HEK293 (cell line): Measurements from ENCODE around the gene POF1B.
"Not testable (repeated sequence)": the region's sequence is repeated elsewhere in the genome, so short reads cannot be mapped to it uniquely, and the experiment has no call there.

Experiments
- CTCF ChIA-PET: fragments of 350-600 bp; formaldehyde crosslinking; extraction: SDS; loops from one replicate; lab custom pipeline; 2021; ENCODE audit warnings: antibody characterized with exemption; lab: Yijun Ruan, JAX
- POLR2A ChIA-PET: fragments of 300-600 bp; formaldehyde crosslinking; extraction: SDS; loops from one replicate; lab custom pipeline; 2020; ENCODE audit warnings: antibody characterized with exemption, inconsistent platforms; lab: Yijun Ruan, JAX
- H3K27ac ChIP-seq: fragments of 200-500 bp; sonication (Bioruptor generic); 2 replicates; pipeline ENCODE4 v1.5.1; 2014; ENCODE audit warnings: low read depth, low read length, control low read depth, inconsistent platforms; ENCODE audit errors: extremely low read depth
- H3K36me3 ChIP-seq, 2 experiments: fragments of 200-500 bp in 1 of 2; sonication (Bioruptor generic) in 1 of 2; 1 replicate in 1 of 2; 2 replicates in 1 of 2; pipeline ENCODE4 v1.5.1; 2014 to 2017; ENCODE audit warnings: inconsistent platforms in 2 of 2, low read length in 2 of 2; ENCODE audit not compliant: control insufficient read depth in 2 of 2, insufficient read depth in 1 of 2
- H3K4me1 ChIP-seq: fragments of 200-500 bp; sonication (Bioruptor generic); 2 replicates; pipeline ENCODE4 v1.5.1; 2014; ENCODE audit warnings: mild to moderate bottlenecking, low read length, inconsistent platforms; ENCODE audit not compliant: control insufficient read depth, insufficient read depth
- H3K4me3 ChIP-seq: 2 replicates; pipeline ENCODE4 v1.5.1; 2011; ENCODE audit warnings: low read depth, mild to moderate bottlenecking, control low read depth, low read length, moderate library complexity
- H3K9me3 ChIP-seq: fragments of 200-500 bp; sonication (Bioruptor generic); 2 replicates; pipeline ENCODE4 v1.5.1; 2014; ENCODE audit warnings: low read depth, low read length, inconsistent platforms; ENCODE audit not compliant: control insufficient read depth, insufficient read depth
- CTCF ChIP-seq: fragments of 450-650 bp; formaldehyde crosslinking; IDR thresholded peaks from 2 replicates; pipeline ENCODE4 v1.5.1; 2016; ENCODE audit warnings: missing biosample characterization, missing genetic modification characterization
- EGR2 ChIP-seq: fragments of 450-650 bp; formaldehyde crosslinking; IDR thresholded peaks from 2 replicates; pipeline ENCODE4 v1.5.1; 2016; ENCODE audit warnings: low read depth, missing biosample characterization, missing genetic modification characterization
- FEZF1 ChIP-seq: fragments of 450-650 bp; formaldehyde crosslinking; IDR thresholded peaks from 2 replicates; pipeline ENCODE4 v1.5.1; 2016; ENCODE audit warnings: missing biosample characterization, missing genetic modification characterization
- GLIS1 ChIP-seq: fragments of 450-650 bp; formaldehyde crosslinking; IDR thresholded peaks from 2 replicates; pipeline ENCODE4 v1.5.1; 2016; ENCODE audit warnings: missing biosample characterization, missing genetic modification characterization
- GLIS2 ChIP-seq: fragments of 450-650 bp; formaldehyde crosslinking; IDR thresholded peaks from 2 replicates; pipeline ENCODE4 v1.5.1; 2016; ENCODE audit warnings: missing biosample characterization, missing genetic modification characterization
- MYNN ChIP-seq: fragments of 450-650 bp; formaldehyde crosslinking; IDR thresholded peaks from 2 replicates; pipeline ENCODE4 v1.5.1; 2016; ENCODE audit warnings: missing biosample characterization, missing genetic modification characterization, borderline replicate concordance
- OSR2 ChIP-seq: fragments of 450-650 bp; formaldehyde crosslinking; IDR thresholded peaks from 2 replicates; pipeline ENCODE4 v1.5.1; 2016; ENCODE audit warnings: missing biosample characterization, missing genetic modification characterization
- PRDM1 ChIP-seq: fragments of 450-650 bp; formaldehyde crosslinking; IDR thresholded peaks from 2 replicates; pipeline ENCODE4; 2016; ENCODE audit warnings: missing biosample characterization, missing genetic modification characterization
- ZBTB10 ChIP-seq: fragments of 450-650 bp; formaldehyde crosslinking; IDR thresholded peaks from 2 replicates; pipeline ENCODE4 v1.5.1; 2016; ENCODE audit warnings: missing biosample characterization, missing genetic modification characterization
- ZBTB20 ChIP-seq: fragments of 450-650 bp; formaldehyde crosslinking; IDR thresholded peaks from 2 replicates; pipeline ENCODE4 v1.5.1; 2016; ENCODE audit warnings: missing biosample characterization, missing genetic modification characterization
- ZBTB48 ChIP-seq: fragments of 450-650 bp; formaldehyde crosslinking; IDR thresholded peaks from 2 replicates; pipeline ENCODE4 v1.5.1; 2016; ENCODE audit warnings: missing biosample characterization, missing genetic modification characterization
- ZBTB6 ChIP-seq: fragments of 450-650 bp; formaldehyde crosslinking; IDR thresholded peaks from 2 replicates; pipeline ENCODE4 v1.5.1; 2017; ENCODE audit warnings: missing biosample characterization, missing genetic modification characterization
- ZNF146 ChIP-seq: fragments of 450-650 bp; formaldehyde crosslinking; IDR thresholded peaks from 2 replicates; pipeline ENCODE4 v1.5.1; 2016; ENCODE audit warnings: missing biosample characterization, missing genetic modification characterization
- ZNF23 ChIP-seq: fragments of 450-650 bp; formaldehyde crosslinking; IDR thresholded peaks from 2 replicates; pipeline ENCODE4 v1.5.1; 2016; ENCODE audit warnings: missing biosample characterization, missing genetic modification characterization, borderline replicate concordance
- ZNF280D ChIP-seq: fragments of 450-650 bp; formaldehyde crosslinking; IDR thresholded peaks from 2 replicates; pipeline ENCODE4 v1.5.1; 2016; ENCODE audit warnings: missing biosample characterization, missing genetic modification characterization
- ZNF324 ChIP-seq: fragments of 450-650 bp; formaldehyde crosslinking; IDR thresholded peaks from 2 replicates; pipeline ENCODE4 v1.5.1; 2016; ENCODE audit warnings: missing biosample characterization, missing genetic modification characterization
- ZNF341 ChIP-seq: fragments of 450-650 bp; formaldehyde crosslinking; IDR thresholded peaks from 2 replicates; pipeline ENCODE4; 2016; ENCODE audit warnings: low read depth, missing biosample characterization, missing genetic modification characterization
- ZNF624 ChIP-seq: fragments of 450-650 bp; formaldehyde crosslinking; IDR thresholded peaks from 2 replicates; pipeline ENCODE4 v1.5.1; 2017; ENCODE audit warnings: missing biosample characterization, missing genetic modification characterization
- ZNF626 ChIP-seq: fragments of 450-650 bp; sonication (Bioruptor Pico); formaldehyde crosslinking; IDR thresholded peaks from 2 replicates; pipeline ENCODE4 v1.5.1; 2018; ENCODE audit warnings: missing biosample characterization, missing genetic modification characterization, inconsistent platforms
- ZNF792 ChIP-seq: fragments of 450-650 bp; formaldehyde crosslinking; IDR thresholded peaks from 2 replicates; pipeline ENCODE4 v1.5.1; 2016; ENCODE audit warnings: missing biosample characterization, missing genetic modification characterization

POF1B gene

GRCh38 chrX:85288992-85289723, 90.3 kb downstream of the POF1B start:
- H3K9me3 ChIP-seq = no peaks in the 10 kb centered on the region; the same call in none of the 2 replicates
- H3K36me3 ChIP-seq = no peaks in the 10 kb centered on the region; a peak in 1 of 3 replicates
- H3K4me3 ChIP-seq = no peak overlapping the region
- POLR2A ChIA-PET = no interaction called here
- TF ChIP-seq MYNN = no peak
- no peak for TF ChIP-seq ZBTB6 (tag by site-specific recombination)
- TF ChIP-seq ZNF624 (tag by site-specific recombination) = no peak
- TF ChIP-seq OSR2 (tag by site-specific recombination) = no peak
- no peak for TF ChIP-seq GLIS1 (tag by site-specific recombination)
- TF ChIP-seq, all 188 proteins: peak for 0
- Histone ChIP-seq H3K4me1 (no peaks in the 10 kb centered on the region), H3K27ac (no peak overlapping the region)
- CTCF ChIA-PET = interaction anchor here (0.7 kb wide), 1 partner anchor 175 kb away, joined by 5 read pairs; no protein-coding TSS in a partner anchor

GRCh38 chrX:85285286-85285685, 94.2 kb downstream of the POF1B start:
- H3K27ac ChIP-seq, H3K4me1 ChIP-seq, H3K9me3 ChIP-seq, H3K4me3 ChIP-seq, CTCF ChIA-PET, H3K36me3 ChIP-seq, POLR2A ChIA-PET: not testable (repeated sequence)
- TF ChIP-seq ZNF146 (peak; percentile 59; the same call in 1 of the 2 replicates), ZNF280D (tag by site-specific recombination) (0 out of 2 replicates have a peak, but pooled peaks have one; percentile 61)

GRCh38 chrX:85244450-85245211, 134.8 kb downstream of the POF1B start:
- ChIA-PET POLR2A (interaction anchor here (0.7 kb wide), 1 partner anchor 135 kb away, joined by 3 read pairs; no protein-coding TSS in a partner anchor), CTCF (interaction anchor here (0.7 kb wide), 2 partner anchors 11 to 19 kb away, joined by 3 read pairs; no protein-coding TSS in a partner anchor)
- peak overlapping the region; percentile 97 for H3K27ac ChIP-seq
- H3K9me3 ChIP-seq = no peaks in the 10 kb centered on the region; the same call in 1 of the 2 replicates
- H3K4me3 ChIP-seq = peak overlapping the region; percentile 56
- peaks cover 8 to 38% of the 10 kb centered on the region in 2 experiments; a peak in 2 of 3 replicates for H3K36me3 ChIP-seq
- peaks cover 2% of the 10 kb centered on the region; the same call in 1 of the 2 replicates for H3K4me1 ChIP-seq
- TF ChIP-seq ZNF324 (tag by site-specific recombination) (no peak), ZNF792 (tag by site-specific recombination) (no peak), ZNF341 (tag by site-specific recombination) (peak; percentile 82), ZBTB10 (tag by site-specific recombination) (peak; percentile 32; the same call in 1 of the 2 replicates), ZNF626 (tag by site-specific recombination) (no peak), GLIS2 (0 out of 2 replicates have a peak, but pooled peaks have one; percentile 15), EGR2 (tag by site-specific recombination) (peak; percentile 91), PRDM1 (tag by site-specific recombination) (peak; percentile 65), FEZF1 (no peak), ZBTB48 (tag by site-specific recombination) (0 out of 2 replicates have a peak, but pooled peaks have one; percentile 9), GLIS1 (tag by site-specific recombination) (peak; percentile 31; the same call in 1 of the 2 replicates), ZNF624 (tag by site-specific recombination) (no peak), ZBTB20 (tag by site-specific recombination) (peak; percentile 26; the same call in 1 of the 2 replicates), ZNF23 (tag by site-specific recombination) (no peak), CTCF (peak; percentile 17; the same call in 1 of the 2 replicates)
